Measurements from ENCODE around the gene RBMS3. TPM values are rescaled to one million over a fixed set of nuclear protein-coding genes. Genes with fewer than 3 reads are reported as not detected.

RBMS3 gene
- total RNA-seq, 4 donors from 2014 or later: 116 to 171 (median 152) TPM

- peaks cover 51 to 80% of the 10 kb centered on the region in 2 donors for H3K4me1 ChIP-seq
- 41 to 50% methylated on average over 2 of the region's 2 CpGs for WGBS, 2 donors
- no peak for TF ChIP-seq POLR2A (IDR thresholded peaks at IDR 0.05)
- TF ChIP-seq, protein P1, sequence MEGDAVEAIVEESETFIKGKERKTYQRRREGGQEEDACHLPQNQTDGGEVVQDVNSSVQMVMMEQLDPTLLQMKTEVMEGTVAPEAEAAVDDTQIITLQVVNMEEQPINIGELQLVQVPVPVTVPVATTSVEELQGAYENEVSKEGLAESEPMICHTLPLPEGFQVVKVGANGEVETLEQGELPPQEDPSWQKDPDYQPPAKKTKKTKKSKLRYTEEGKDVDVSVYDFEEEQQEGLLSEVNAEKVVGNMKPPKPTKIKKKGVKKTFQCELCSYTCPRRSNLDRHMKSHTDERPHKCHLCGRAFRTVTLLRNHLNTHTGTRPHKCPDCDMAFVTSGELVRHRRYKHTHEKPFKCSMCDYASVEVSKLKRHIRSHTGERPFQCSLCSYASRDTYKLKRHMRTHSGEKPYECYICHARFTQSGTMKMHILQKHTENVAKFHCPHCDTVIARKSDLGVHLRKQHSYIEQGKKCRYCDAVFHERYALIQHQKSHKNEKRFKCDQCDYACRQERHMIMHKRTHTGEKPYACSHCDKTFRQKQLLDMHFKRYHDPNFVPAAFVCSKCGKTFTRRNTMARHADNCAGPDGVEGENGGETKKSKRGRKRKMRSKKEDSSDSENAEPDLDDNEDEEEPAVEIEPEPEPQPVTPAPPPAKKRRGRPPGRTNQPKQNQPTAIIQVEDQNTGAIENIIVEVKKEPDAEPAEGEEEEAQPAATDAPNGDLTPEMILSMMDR (IDR thresholded peaks at IDR 0.05): no peak
- no peaks in the 10 kb centered on the region for H3K36me3 ChIP-seq
- H3K27ac ChIP-seq: peak overlapping the region in 2 of 3 donors; percentile 52 to 70
- intact Hi-C loops (cut with DNase I): no loop called here
- H3K4me3 ChIP-seq (replicated peaks in 1 of 3): no peak overlapping the region
- DNase-seq: no peak
- H3K27me3 ChIP-seq: no peaks in the 10 kb centered on the region
- no peaks in the 10 kb centered on the region for H3K9me3 ChIP-seq
These were observed 32.1 kb downstream of the RBMS3 start for GRCh38 chr3:29312960-29313452.

GRCh38 chr3:29313981-29314726 is 33.3 kb downstream of the RBMS3 start:
- H3K4me1 ChIP-seq: peaks cover 57 to 91% of the 10 kb centered on the region in 2 donors
- H3K4me3 ChIP-seq (replicated peaks in 1 of 3): no peak overlapping the region
- H3K9me3 ChIP-seq: no peaks in the 10 kb centered on the region
- H3K27ac ChIP-seq: peak overlapping the region in 2 of 3 donors; percentile 52 to 70
- TF ChIP-seq, protein P1 (IDR thresholded peaks at IDR 0.05): no peak
- no peak for TF ChIP-seq POLR2A (IDR thresholded peaks at IDR 0.05)
- H3K36me3 ChIP-seq: no peaks in the 10 kb centered on the region
- intact Hi-C loops (cut with DNase I): no loop called here
- DNase-seq: no peak
- 57 to 69% methylated on average over 1 of the region's 1 CpG for WGBS, 2 donors
- no peaks in the 10 kb centered on the region for H3K27me3 ChIP-seq

DNA sequence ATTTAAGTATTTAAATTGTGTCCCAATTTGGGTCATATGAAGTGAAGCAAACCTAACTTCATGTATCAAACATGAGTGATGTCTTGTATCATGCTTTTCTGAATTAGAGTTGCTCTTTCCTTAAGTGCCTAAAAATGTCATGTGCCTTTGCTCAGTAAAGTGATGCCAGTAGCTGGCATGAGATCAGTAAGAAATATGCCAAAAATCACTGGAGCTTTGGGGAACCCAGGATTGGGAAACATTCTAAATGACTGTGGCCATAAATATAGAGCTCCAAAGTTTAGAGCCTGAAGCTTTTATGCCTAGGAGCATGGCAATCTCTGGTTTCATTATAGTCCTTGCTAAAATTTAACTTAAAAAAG is 33.8 kb downstream of the RBMS3 start:
- no peak overlapping the region for H3K4me3 ChIP-seq (replicated peaks in 1 of 3)
- TF ChIP-seq, protein P1 (IDR thresholded peaks at IDR 0.05): no peak
- no peak for TF ChIP-seq POLR2A (IDR thresholded peaks at IDR 0.05)
- H3K27me3 ChIP-seq: no peaks in the 10 kb centered on the region
- intact Hi-C loops (cut with DNase I): no loop called here
- H3K9me3 ChIP-seq: no peaks in the 10 kb centered on the region
- H3K27ac ChIP-seq: peak overlapping the region in 1 of 3 donors; percentile 70
- peak in 1 of 2 donors; percentile 14 for DNase-seq
- H3K4me1 ChIP-seq: peaks cover 61 to 95% of the 10 kb centered on the region in 2 donors
- H3K36me3 ChIP-seq: no peaks in the 10 kb centered on the region

DNA sequence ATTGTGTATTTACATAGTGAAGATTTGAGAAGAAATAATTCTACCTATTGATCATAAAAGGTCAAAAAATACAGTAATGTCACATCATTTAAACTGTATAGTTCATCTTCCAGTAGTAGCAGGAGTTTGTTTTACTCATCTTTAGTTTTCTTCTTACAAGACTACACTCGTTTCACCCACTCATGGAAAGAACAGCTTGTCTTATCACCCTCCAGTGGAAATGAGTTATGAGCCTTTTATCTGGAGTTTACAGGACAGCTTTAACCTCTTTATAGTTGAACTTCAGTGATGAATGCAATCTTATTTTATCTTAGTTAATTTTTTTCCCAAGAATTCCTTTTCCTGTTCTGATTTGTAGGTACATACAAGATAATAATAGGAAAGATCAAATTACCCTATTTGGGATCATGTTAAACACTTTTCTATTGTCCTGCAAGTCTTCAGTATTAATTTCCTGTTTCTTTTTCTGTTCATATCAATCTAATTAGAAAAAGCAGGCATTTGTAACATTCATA is 36.8 kb downstream of the RBMS3 start:
- Histone ChIP-seq H3K4me3 (replicated peaks in 1 of 3) (no peak overlapping the region), H3K4me1 (peaks cover 48 to 81% of the 10 kb centered on the region in 2 donors), H3K9me3 (no peaks in the 10 kb centered on the region), H3K36me3 (no peaks in the 10 kb centered on the region), H3K27ac (peak overlapping the region in 2 of 3 donors; percentile 29 to 53), H3K27me3 (no peaks in the 10 kb centered on the region)
- intact Hi-C loops (cut with DNase I): no loop called here
- no peak for TF ChIP-seq POLR2A (IDR thresholded peaks at IDR 0.05)
- WGBS, 2 donors: 13 to 14% methylated on average over 1 of the region's 1 CpG
- DNase-seq: no peak

GRCh38 chr3:29318251-29318650 is 37.4 kb downstream of the RBMS3 start:
- H3K36me3 ChIP-seq: no peaks in the 10 kb centered on the region
- H3K27ac ChIP-seq: peak overlapping the region in 2 of 3 donors; percentile 27 to 53
- intact Hi-C loops (cut with DNase I): no loop called here
- H3K4me1 ChIP-seq: peaks cover 44 to 75% of the 10 kb centered on the region in 2 donors
- H3K27me3 ChIP-seq: no peaks in the 10 kb centered on the region
- no peak overlapping the region for H3K4me3 ChIP-seq (replicated peaks in 1 of 3)
- TF ChIP-seq, protein P1 (IDR thresholded peaks at IDR 0.05): no peak
- TF ChIP-seq POLR2A (IDR thresholded peaks at IDR 0.05): no peak
- 95 to 99% methylated on average over 3 of the region's 3 CpGs for WGBS, 2 donors
- H3K9me3 ChIP-seq: no peaks in the 10 kb centered on the region
- DNase-seq: no peak

Measured in thyroid gland (tissue), 4 donors.